ENCODE results near the gene KRT34. TPM values are rescaled to one million over a fixed set of nuclear protein-coding genes. Genes with fewer than 3 reads are reported as not detected.

KRT34 gene
- total RNA-seq, 5 donors from 2014 or later (not counting 1 experiment from before 2014, with no cell fraction given): not detected

GRCh38 chr17:41411072-41411840 lies 29.1 kb upstream of the KRT34 start:
- 95% methylated on average over 18 of the region's 20 CpGs for WGBS (ENCODE audit: insufficient coverage)
- Mint-ChIP-seq H3K27me3 (peaks cover 3 to 6% of the 10 kb centered on the region in 2 donors), H3K9me3 (no peaks in the 10 kb centered on the region), H3K27ac (no peak overlapping the region), H3K4me1 (peaks cover 10 to 22% (median 19%) of the 10 kb centered on the region in 3 donors), H3K36me3 (no peaks in the 10 kb centered on the region), H3K4me3 (no peak overlapping the region)
- DNase-seq (no peak), ATAC-seq (replicated peaks in 1 of 4) (no peak)
- no peak overlapping the region for H3K27ac ChIP-seq (ENCODE audit: low read length)
- peaks cover 0 to 12% of the 10 kb centered on the region in 2 experiments for H3K4me1 ChIP-seq (ENCODE audit: control insufficient read depth in 1 of 2, extremely low read depth in 1 of 2, insufficient read depth in 2 of 2, low read length in 2 of 2)
- no peaks in the 10 kb centered on the region for H3K27me3 ChIP-seq (replicated peaks in 1 of 2; ENCODE audit: control insufficient read depth in 2 of 2, extremely low read depth in 1 of 2, insufficient read depth in 2 of 2, low read length in 1 of 2)
- no peaks in the 10 kb centered on the region for H3K36me3 ChIP-seq (ENCODE audit: control insufficient read depth in 2 of 2, extremely low read depth in 1 of 2, insufficient read depth in 1 of 2, low read length in 1 of 2)
- CTCF ChIA-PET: interaction anchor here in 1 of 2 donors (0.7 kb wide), 1 partner anchor 50 kb away, joined by 3 read pairs; no protein-coding TSS in a partner anchor
- no peaks in the 10 kb centered on the region for H3K9me3 ChIP-seq
- H3K4me3 ChIP-seq (ENCODE audit: control insufficient read depth in 1 of 2, extremely low read depth in 1 of 2, low read length in 1 of 2): no peak overlapping the region
- POLR2A ChIA-PET: no interaction called here

GRCh38 chr17:41407226-41407625 lies 25.1 kb upstream of the KRT34 start:
- H3K27me3 ChIP-seq (replicated peaks in 1 of 2; ENCODE audit: control insufficient read depth in 2 of 2, extremely low read depth in 1 of 2, insufficient read depth in 2 of 2, low read length in 1 of 2): peaks cover 3 to 5% of the 10 kb centered on the region in 2 experiments
- no peaks in the 10 kb centered on the region for H3K9me3 Mint-ChIP-seq
- no peaks in the 10 kb centered on the region for H3K9me3 ChIP-seq
- H3K27me3 Mint-ChIP-seq: peaks cover 0 to 3% of the 10 kb centered on the region in 2 donors
- H3K4me1 ChIP-seq (ENCODE audit: control insufficient read depth in 1 of 2, extremely low read depth in 1 of 2, insufficient read depth in 2 of 2, low read length in 2 of 2): peaks cover 2 to 26% of the 10 kb centered on the region in 2 experiments
- no peak overlapping the region for H3K27ac Mint-ChIP-seq
- ChIA-PET POLR2A (no interaction called here), CTCF (no interaction called here)
- WGBS (ENCODE audit: insufficient coverage): 94% methylated on average over 7 of the region's 10 CpGs
- no peak overlapping the region for H3K4me3 Mint-ChIP-seq
- no peak overlapping the region for H3K27ac ChIP-seq (ENCODE audit: low read length)
- no peaks in the 10 kb centered on the region for H3K36me3 Mint-ChIP-seq
- peaks cover 36 to 50% (median 47%) of the 10 kb centered on the region in 3 donors for H3K4me1 Mint-ChIP-seq
- no peaks in the 10 kb centered on the region for H3K36me3 ChIP-seq (ENCODE audit: control insufficient read depth in 2 of 2, extremely low read depth in 1 of 2, insufficient read depth in 1 of 2, low read length in 1 of 2)
- no peak for ATAC-seq (replicated peaks in 1 of 4)
- H3K4me3 ChIP-seq (ENCODE audit: control insufficient read depth in 1 of 2, extremely low read depth in 1 of 2, low read length in 1 of 2): no peak overlapping the region
- no peak for DNase-seq

GRCh38 chr17:41406205-41406604 lies 24.1 kb upstream of the KRT34 start:
- ChIA-PET POLR2A (no interaction called here), CTCF (no interaction called here)
- no peaks in the 10 kb centered on the region for H3K36me3 Mint-ChIP-seq
- Histone ChIP-seq H3K27me3 (replicated peaks in 1 of 2; ENCODE audit: control insufficient read depth in 2 of 2, extremely low read depth in 1 of 2, insufficient read depth in 2 of 2, low read length in 1 of 2) (peaks cover 3 to 5% of the 10 kb centered on the region in 2 experiments), H3K9me3 (no peaks in the 10 kb centered on the region), H3K4me1 (ENCODE audit: control insufficient read depth in 1 of 2, extremely low read depth in 1 of 2, insufficient read depth in 2 of 2, low read length in 2 of 2) (peaks cover 2 to 26% of the 10 kb centered on the region in 2 experiments), H3K4me3 (ENCODE audit: control insufficient read depth in 1 of 2, extremely low read depth in 1 of 2, low read length in 1 of 2) (no peak overlapping the region), H3K36me3 (ENCODE audit: control insufficient read depth in 2 of 2, extremely low read depth in 1 of 2, insufficient read depth in 1 of 2, low read length in 1 of 2) (no peaks in the 10 kb centered on the region), H3K27ac (ENCODE audit: low read length) (no peak overlapping the region)
- DNase-seq: no peak
- peaks cover 0 to 3% of the 10 kb centered on the region in 2 donors for H3K27me3 Mint-ChIP-seq
- WGBS (ENCODE audit: insufficient coverage): 89% methylated on average over 4 of the region's 5 CpGs
- H3K9me3 Mint-ChIP-seq: no peaks in the 10 kb centered on the region
- no peak overlapping the region for H3K4me3 Mint-ChIP-seq
- ATAC-seq (replicated peaks in 1 of 4): no peak
- H3K4me1 Mint-ChIP-seq: peaks cover 38 to 51% (median 50%) of the 10 kb centered on the region in 3 donors
- no peak overlapping the region for H3K27ac Mint-ChIP-seq

DNA sequence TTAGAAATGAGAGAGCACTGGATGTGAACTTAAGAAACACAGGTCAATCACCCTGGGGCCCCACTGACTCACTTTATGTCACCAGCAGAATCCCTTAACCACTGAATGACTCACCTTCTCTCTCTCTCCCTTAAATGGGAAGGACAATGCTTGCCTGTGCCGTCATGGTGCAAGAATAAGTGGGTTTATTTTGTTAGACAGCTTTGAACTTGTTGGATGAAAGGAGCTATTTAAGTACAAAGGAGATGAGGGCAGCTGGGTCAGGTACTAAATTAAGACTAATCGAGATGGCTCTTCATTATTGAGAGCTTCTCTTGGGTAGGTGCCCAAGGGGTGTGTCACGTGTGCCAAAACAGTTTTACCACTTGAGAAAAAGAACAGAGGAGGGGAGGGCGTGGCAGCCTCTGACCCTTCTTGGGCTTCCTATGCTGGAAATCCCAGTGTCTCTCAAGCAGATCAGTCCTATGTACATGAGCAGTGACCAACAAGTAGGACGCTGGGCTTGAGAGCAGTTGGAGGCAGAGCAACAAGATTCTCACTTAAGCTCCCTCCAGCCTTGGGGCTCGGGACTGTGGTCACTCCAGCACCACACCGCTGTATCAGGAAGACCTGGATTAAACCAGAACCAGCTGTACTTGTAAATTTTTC lies 22.0 kb upstream of the KRT34 start:
- ATAC-seq (replicated peaks in 1 of 4) (peak; percentile 54 to 88 (median 70)), DNase-seq (peak in 2 of 35 experiments; percentile 10 to 34)
- CTCF ChIA-PET: interaction anchor here (0.5 to 1.1 kb wide), 4 partner anchors 8 to 34 kb away, joined by 3 to 4 read pairs (median 3); no protein-coding TSS in a partner anchor
- peaks cover 5 to 6% of the 10 kb centered on the region in 2 experiments for H3K27me3 ChIP-seq (replicated peaks in 1 of 2; ENCODE audit: control insufficient read depth in 2 of 2, extremely low read depth in 1 of 2, insufficient read depth in 2 of 2, low read length in 1 of 2)
- H3K9me3 ChIP-seq: no peaks in the 10 kb centered on the region
- Mint-ChIP-seq H3K4me3 (no peak overlapping the region), H3K27me3 (no peaks in the 10 kb centered on the region), H3K27ac (peak overlapping the region in 1 of 2 donors; percentile 72), H3K9me3 (no peaks in the 10 kb centered on the region), H3K36me3 (no peaks in the 10 kb centered on the region), H3K4me1 (peaks cover 34 to 47% (median 42%) of the 10 kb centered on the region in 3 donors)
- no peak overlapping the region for H3K27ac ChIP-seq (ENCODE audit: low read length)
- H3K4me3 ChIP-seq (ENCODE audit: control insufficient read depth in 1 of 2, extremely low read depth in 1 of 2, low read length in 1 of 2): no peak overlapping the region
- peaks cover 2 to 22% of the 10 kb centered on the region in 2 experiments for H3K4me1 ChIP-seq (ENCODE audit: control insufficient read depth in 1 of 2, extremely low read depth in 1 of 2, insufficient read depth in 2 of 2, low read length in 2 of 2)
- 54% methylated on average over 6 of the region's 7 CpGs for WGBS (ENCODE audit: insufficient coverage)
- H3K36me3 ChIP-seq (ENCODE audit: control insufficient read depth in 2 of 2, extremely low read depth in 1 of 2, insufficient read depth in 1 of 2, low read length in 1 of 2): no peaks in the 10 kb centered on the region
- POLR2A ChIA-PET: interaction anchor here in 1 of 2 donors (0.7 kb wide), 1 partner anchor 20 kb away, joined by 3 read pairs; no protein-coding TSS in a partner anchor

- Mint-ChIP-seq H3K27ac (peak overlapping the region in 1 of 2 donors; percentile 72), H3K4me3 (no peak overlapping the region), H3K27me3 (no peaks in the 10 kb centered on the region), H3K4me1 (peaks cover 28 to 41% (median 35%) of the 10 kb centered on the region in 3 donors), H3K9me3 (no peaks in the 10 kb centered on the region), H3K36me3 (no peaks in the 10 kb centered on the region)
- 36% methylated on average over 2 of the region's 4 CpGs for WGBS (ENCODE audit: insufficient coverage)
- CTCF ChIA-PET: interaction anchor here in 1 of 2 donors (1.1 kb wide), 2 partner anchors 14 to 30 kb away, joined by 3 to 4 read pairs; no protein-coding TSS in a partner anchor
- H3K27me3 ChIP-seq (replicated peaks in 1 of 2; ENCODE audit: control insufficient read depth in 2 of 2, extremely low read depth in 1 of 2, insufficient read depth in 2 of 2, low read length in 1 of 2): peaks cover 5 to 7% of the 10 kb centered on the region in 2 experiments
- no peaks in the 10 kb centered on the region for H3K9me3 ChIP-seq
- no peak for DNase-seq
- no peak overlapping the region for H3K4me3 ChIP-seq (ENCODE audit: control insufficient read depth in 1 of 2, extremely low read depth in 1 of 2, low read length in 1 of 2)
- no peak for ATAC-seq (replicated peaks in 1 of 4)
- no peaks in the 10 kb centered on the region for H3K36me3 ChIP-seq (ENCODE audit: control insufficient read depth in 2 of 2, extremely low read depth in 1 of 2, insufficient read depth in 1 of 2, low read length in 1 of 2)
- H3K27ac ChIP-seq (ENCODE audit: low read length): no peak overlapping the region
- POLR2A ChIA-PET: interaction anchor here in 1 of 2 donors (0.6 kb wide), 1 partner anchor 141 kb away, joined by 3 read pairs; no protein-coding TSS in a partner anchor
- H3K4me1 ChIP-seq (ENCODE audit: control insufficient read depth in 1 of 2, extremely low read depth in 1 of 2, insufficient read depth in 2 of 2, low read length in 2 of 2): peaks cover 2 to 16% of the 10 kb centered on the region in 2 experiments
Observed at GRCh38 chr17:41403404-41404023, 21.4 kb upstream of the KRT34 start.

DNA sequence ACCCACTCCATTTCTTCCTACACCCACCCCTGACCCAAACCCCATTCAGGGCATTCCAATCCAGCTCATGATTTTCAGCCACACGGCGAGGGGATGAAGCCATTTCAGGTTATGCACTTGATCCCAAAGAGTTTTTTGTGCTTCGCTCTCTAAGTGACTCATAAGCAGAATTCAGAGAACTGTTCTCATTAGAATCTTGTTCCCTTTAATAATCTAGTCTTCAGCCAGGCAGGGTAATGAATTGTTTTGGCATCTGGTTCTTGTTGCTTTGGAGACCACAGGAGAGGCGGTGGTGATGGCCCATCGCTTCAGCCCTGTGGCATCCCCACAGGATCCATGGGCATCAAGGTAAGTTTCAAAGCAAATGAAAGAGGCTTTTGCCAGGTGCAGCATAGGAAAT lies 20.1 kb upstream of the KRT34 start:
- POLR2A ChIA-PET: no interaction called here

More for the DNA sequence above, 20.1 kb upstream of the KRT34 start:
- 91% methylated on average over 4 of the region's 5 CpGs for WGBS (ENCODE audit: insufficient coverage)
- no peak overlapping the region for H3K27ac ChIP-seq (ENCODE audit: low read length)
- no peak for ATAC-seq (replicated peaks in 1 of 4)
- Mint-ChIP-seq H3K4me1 (peaks cover 28 to 38% (median 31%) of the 10 kb centered on the region in 3 donors), H3K4me3 (no peak overlapping the region), H3K36me3 (no peaks in the 10 kb centered on the region), H3K27ac (peak overlapping the region; percentile 45 to 61), H3K27me3 (peaks cover 0 to 3% of the 10 kb centered on the region in 2 donors), H3K9me3 (no peaks in the 10 kb centered on the region)
- peaks cover 5 to 7% of the 10 kb centered on the region in 2 experiments for H3K27me3 ChIP-seq (replicated peaks in 1 of 2; ENCODE audit: control insufficient read depth in 2 of 2, extremely low read depth in 1 of 2, insufficient read depth in 2 of 2, low read length in 1 of 2)
- no peaks in the 10 kb centered on the region for H3K36me3 ChIP-seq (ENCODE audit: control insufficient read depth in 2 of 2, extremely low read depth in 1 of 2, insufficient read depth in 1 of 2, low read length in 1 of 2)
- peaks cover 2 to 14% of the 10 kb centered on the region in 2 experiments for H3K4me1 ChIP-seq (ENCODE audit: control insufficient read depth in 1 of 2, extremely low read depth in 1 of 2, insufficient read depth in 2 of 2, low read length in 2 of 2)
- CTCF ChIA-PET: no interaction called here
- DNase-seq: no peak
- no peaks in the 10 kb centered on the region for H3K9me3 ChIP-seq
- H3K4me3 ChIP-seq (ENCODE audit: control insufficient read depth in 1 of 2, extremely low read depth in 1 of 2, low read length in 1 of 2): no peak overlapping the region

Data from T-cell (primary cell).